ENCODE results near the gene ACSS1.

ACSS1 gene

GRCh38 chr20:24970030-24970553, 87.8 kb downstream of the ACSS1 start:
- no peak for DNase-seq

GRCh38 chr20:24969186-24970029, 88.5 kb downstream of the ACSS1 start:
- DNase-seq, result no peak

- peak; percentile 22 for DNase-seq
These were observed 89.6 kb downstream of the ACSS1 start for GRCh38 chr20:24968278-24968800.

- DNase-seq, result no peak
These were observed 91.5 kb downstream of the ACSS1 start for GRCh38 chr20:24966317-24967012.

GRCh38 chr20:24965065-24965919, 92.6 kb downstream of the ACSS1 start:
- peak; percentile 91 for DNase-seq

GRCh38 chr20:24964506-24964840, 93.5 kb downstream of the ACSS1 start:
- DNase-seq, result peak; percentile 93

GRCh38 chr20:24963672-24964505, 94.0 kb downstream of the ACSS1 start:
- no peak for DNase-seq

- DNase-seq, result peak; percentile 83
These were observed 95.4 kb downstream of the ACSS1 start for GRCh38 chr20:24962510-24962909.

- DNase-seq, result no peak
These were observed 95.8 kb downstream of the ACSS1 start for GRCh38 chr20:24962182-24962492.

- DNase-seq, result no peak
These were observed 96.4 kb downstream of the ACSS1 start for GRCh38 chr20:24961384-24962181.

- DNase-seq, result no peak
These were observed 97.1 kb downstream of the ACSS1 start for GRCh38 chr20:24960861-24961260.

GRCh38 chr20:24960302-24960801, 97.6 kb downstream of the ACSS1 start:
- DNase-seq, result no peak

- no peak for DNase-seq
These were observed 98.2 kb downstream of the ACSS1 start for GRCh38 chr20:24959591-24960301.

GRCh38 chr20:24958506-24959385, 99.2 kb downstream of the ACSS1 start:
- no peak for DNase-seq

- DNase-seq, result no peak
These were observed 100.5 kb downstream of the ACSS1 start for GRCh38 chr20:24957326-24958016.

Data from DMS 273 treated with DMSO at 0.1 percent for 48 hours (cell line).